Gastroesophageal sphincter (tissue), 4 donors: ENCODE measurements around the gene C10orf143. TPM values are rescaled to one million over a fixed set of nuclear protein-coding genes. Genes with fewer than 3 reads are reported as not detected.

Experiments
- ATAC-seq: fragments of 150-250 bp; one replicate; pipeline ENCODE4 v1.9.1; 2016; ENCODE audit warnings: mild to moderate bottlenecking, moderate library complexity
- H3K27ac ChIP-seq, 4 donors: fragments of 200-600 bp; sonication (generic) in 3 of 4; 1 replicate in 3 of 4; 2 replicates in 1 of 4; pipeline ENCODE4 v1.5.1; 2016 to 2019
- H3K27me3 ChIP-seq: fragments of 200-600 bp; sonication (generic); one replicate; pipeline ENCODE4 v1.5.1; 2019
- H3K36me3 ChIP-seq, 2 donors: fragments of 200-600 bp; sonication (generic); one replicate each; pipeline ENCODE4 v1.5.1; 2019; ENCODE audit warnings: control low read depth in 1 of 2
- H3K4me1 ChIP-seq, 3 donors: fragments of 200-600 bp; sonication (generic); 1 replicate in 2 of 3; 2 replicates in 1 of 3; pipeline ENCODE4 v1.5.1; 2016 to 2019; ENCODE audit warnings: control low read depth in 2 of 3
- H3K4me3 ChIP-seq, 2 donors: fragments of 200-600 bp; sonication (generic); one replicate each; pipeline ENCODE4 v1.5.1; 2019; ENCODE audit warnings: mild to moderate bottlenecking in 1 of 2, moderate library complexity in 1 of 2
- H3K9me3 ChIP-seq, 3 donors: fragments of 200-600 bp; sonication (generic); one replicate each; pipeline ENCODE4 v1.5.1; 2017 to 2019; ENCODE audit warnings: control low read depth in 2 of 3
- CTCF ChIP-seq, 4 experiments: fragments of 200-600 bp in 2 of 4; fragments of 450-650 bp in 2 of 4; sonication (generic) in 1 of 4; IDR thresholded peaks; one replicate each; pipeline ENCODE4 v1.5.1; 2017 to 2019; ENCODE audit warnings: antibody characterized with exemption in 4 of 4, mild to moderate bottlenecking in 2 of 4, moderate library complexity in 2 of 4
- EP300 ChIP-seq: sonication (generic); formaldehyde crosslinking; IDR thresholded peaks from one replicate; pipeline ENCODE4 v1.6.1; 2017; ENCODE audit warnings: antibody characterized with exemption, mild to moderate bottlenecking
- POLR2A ChIP-seq, 2 donors: fragments of 450-650 bp; IDR thresholded peaks; one replicate each; pipeline ENCODE4 v1.6.1; 2017; ENCODE audit warnings: antibody characterized with exemption in 2 of 2, mild to moderate bottlenecking in 2 of 2, moderate library complexity in 1 of 2
- POLR2AphosphoS5 ChIP-seq: sonication (generic); formaldehyde crosslinking; IDR thresholded peaks from one replicate; pipeline ENCODE4 v1.6.1; 2017; ENCODE audit warnings: antibody characterized with exemption
- WGBS, 2 donors: methylation state at CpG; one replicate each; pipeline ENCODE4 v1.1.5; 2018; ENCODE audit warnings: low coverage in 1 of 2; 5-methylcytosine and 5-hydroxymethylcytosine counted together
- total RNA-seq, 4 donors: library from RNA; depleted of rRNA; stranded (reverse); fragments of >200 nt; gene quantifications; one replicate each; pipeline ENCODE4 v1.1.0, GENCODE V29; 2016

The C10orf143 gene
- total RNA-seq, 4 donors from 2014 or later: 1.1 to 5.4 (median 4.6) TPM

- no peak overlapping the region for H3K4me3 ChIP-seq
- no peak overlapping the region for H3K27ac ChIP-seq
- H3K27me3 ChIP-seq: peaks cover 36% of the 10 kb centered on the region
- no peak for ATAC-seq
- H3K4me1 ChIP-seq: no peaks in the 10 kb centered on the region
- WGBS, 2 donors: 80 to 87% methylated on average over 2 to 3 of the region's 8 CpGs
- no peaks in the 10 kb centered on the region for H3K36me3 ChIP-seq
- TF ChIP-seq POLR2AphosphoS5: no peak
- TF ChIP-seq EP300: no peak
- no peak for TF ChIP-seq POLR2A (IDR thresholded peaks at IDR 0.05)
- TF ChIP-seq CTCF (IDR thresholded peaks at IDR 0.05): no peak
- no peaks in the 10 kb centered on the region for H3K9me3 ChIP-seq
Observed at GRCh38 chr10:130038611-130039109, 72.0 kb downstream of the C10orf143 start.

- Histone ChIP-seq H3K27ac (no peak overlapping the region), H3K36me3 (no peaks in the 10 kb centered on the region), H3K27me3 (peaks cover 32% of the 10 kb centered on the region), H3K4me1 (no peaks in the 10 kb centered on the region), H3K4me3 (no peak overlapping the region), H3K9me3 (no peaks in the 10 kb centered on the region)
- TF ChIP-seq POLR2AphosphoS5 (no peak), POLR2A (IDR thresholded peaks at IDR 0.05) (no peak), CTCF (IDR thresholded peaks at IDR 0.05) (no peak), EP300 (no peak)
- ATAC-seq: no peak
- 88% methylated on average over 8 of the region's 8 CpGs; no CpG with 5 or more reads in 1 of the 2 donors for WGBS, 2 donors
Observed at GRCh38 chr10:130038019-130038555, 72.5 kb downstream of the C10orf143 start.

GRCh38 chr10:130037169-130037661 lies 73.4 kb downstream of the C10orf143 start:
- Histone ChIP-seq H3K36me3 (no peaks in the 10 kb centered on the region), H3K9me3 (no peaks in the 10 kb centered on the region), H3K27me3 (peaks cover 32% of the 10 kb centered on the region), H3K27ac (no peak overlapping the region), H3K4me3 (no peak overlapping the region), H3K4me1 (no peaks in the 10 kb centered on the region)
- WGBS, 2 donors: 80% methylated on average over 1 to 9 of the region's 14 CpGs
- TF ChIP-seq EP300 (no peak), POLR2A (IDR thresholded peaks at IDR 0.05) (no peak), CTCF (IDR thresholded peaks at IDR 0.05) (no peak), POLR2AphosphoS5 (no peak)
- ATAC-seq: no peak

GRCh38 chr10:130036296-130037065 lies 74.1 kb downstream of the C10orf143 start:
- TF ChIP-seq CTCF (IDR thresholded peaks at IDR 0.05) (no peak), EP300 (no peak), POLR2A (IDR thresholded peaks at IDR 0.05) (no peak), POLR2AphosphoS5 (no peak)
- no peak for ATAC-seq

More at GRCh38 chr10:130036296-130037065, 74.1 kb downstream of the C10orf143 start:
- no peaks in the 10 kb centered on the region for H3K4me1 ChIP-seq
- WGBS, 2 donors: no CpG with 5 or more reads among the region's 13 CpGs
- no peak overlapping the region for H3K4me3 ChIP-seq
- H3K9me3 ChIP-seq: peaks cover 0 to 5% (median 0%) of the 10 kb centered on the region in 3 donors
- peaks cover 32% of the 10 kb centered on the region for H3K27me3 ChIP-seq
- no peak overlapping the region for H3K27ac ChIP-seq
- no peaks in the 10 kb centered on the region for H3K36me3 ChIP-seq
